ENCODE data around the gene TMC1. TPM values are rescaled to one million over a fixed set of nuclear protein-coding genes. Genes with fewer than 3 reads are reported as not detected.

The TMC1 gene
- total and polyA plus RNA-seq, 12 donors: 0.01 to 0.67 (median 0.43) TPM; not detected in 6

DNA sequence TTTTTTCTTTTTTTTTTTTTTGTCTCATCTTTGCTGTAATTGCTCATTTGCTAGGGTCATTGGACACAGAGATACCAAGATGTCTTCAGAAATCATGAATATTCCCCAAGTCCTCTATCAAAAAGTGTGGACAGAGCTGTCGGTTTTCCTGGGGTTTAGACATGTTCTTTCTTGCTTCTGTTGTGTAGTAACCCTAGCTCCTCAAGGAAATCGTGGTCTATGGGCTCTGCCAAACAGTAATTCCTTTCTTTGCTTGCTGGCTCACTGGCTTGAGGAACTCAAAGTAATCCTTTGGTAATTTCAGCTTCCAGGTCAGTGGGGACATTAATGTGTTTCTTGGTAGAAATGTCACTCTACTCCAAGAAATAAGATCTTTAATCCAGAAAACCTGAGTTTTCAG, 101.7 kb downstream of the TMC1 start:
- DNase-seq (no peak), ATAC-seq (no peak)
- WGBS, 2 donors: 47 to 73% methylated on average over 2 of the region's 2 CpGs
- no peak overlapping the region for H3K27ac ChIP-seq
- no peaks in the 10 kb centered on the region for H3K4me1 ChIP-seq
- no peaks in the 10 kb centered on the region for H3K27me3 ChIP-seq
- intact Hi-C loops (cut with DNase I): no loop called here
- H3K4me3 ChIP-seq: no peak overlapping the region
- no peaks in the 10 kb centered on the region for H3K9me3 ChIP-seq
- TF ChIP-seq, protein P1, sequence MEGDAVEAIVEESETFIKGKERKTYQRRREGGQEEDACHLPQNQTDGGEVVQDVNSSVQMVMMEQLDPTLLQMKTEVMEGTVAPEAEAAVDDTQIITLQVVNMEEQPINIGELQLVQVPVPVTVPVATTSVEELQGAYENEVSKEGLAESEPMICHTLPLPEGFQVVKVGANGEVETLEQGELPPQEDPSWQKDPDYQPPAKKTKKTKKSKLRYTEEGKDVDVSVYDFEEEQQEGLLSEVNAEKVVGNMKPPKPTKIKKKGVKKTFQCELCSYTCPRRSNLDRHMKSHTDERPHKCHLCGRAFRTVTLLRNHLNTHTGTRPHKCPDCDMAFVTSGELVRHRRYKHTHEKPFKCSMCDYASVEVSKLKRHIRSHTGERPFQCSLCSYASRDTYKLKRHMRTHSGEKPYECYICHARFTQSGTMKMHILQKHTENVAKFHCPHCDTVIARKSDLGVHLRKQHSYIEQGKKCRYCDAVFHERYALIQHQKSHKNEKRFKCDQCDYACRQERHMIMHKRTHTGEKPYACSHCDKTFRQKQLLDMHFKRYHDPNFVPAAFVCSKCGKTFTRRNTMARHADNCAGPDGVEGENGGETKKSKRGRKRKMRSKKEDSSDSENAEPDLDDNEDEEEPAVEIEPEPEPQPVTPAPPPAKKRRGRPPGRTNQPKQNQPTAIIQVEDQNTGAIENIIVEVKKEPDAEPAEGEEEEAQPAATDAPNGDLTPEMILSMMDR (IDR thresholded peaks at IDR 0.05): no peak
- H3K36me3 ChIP-seq: no peaks in the 10 kb centered on the region

DNA sequence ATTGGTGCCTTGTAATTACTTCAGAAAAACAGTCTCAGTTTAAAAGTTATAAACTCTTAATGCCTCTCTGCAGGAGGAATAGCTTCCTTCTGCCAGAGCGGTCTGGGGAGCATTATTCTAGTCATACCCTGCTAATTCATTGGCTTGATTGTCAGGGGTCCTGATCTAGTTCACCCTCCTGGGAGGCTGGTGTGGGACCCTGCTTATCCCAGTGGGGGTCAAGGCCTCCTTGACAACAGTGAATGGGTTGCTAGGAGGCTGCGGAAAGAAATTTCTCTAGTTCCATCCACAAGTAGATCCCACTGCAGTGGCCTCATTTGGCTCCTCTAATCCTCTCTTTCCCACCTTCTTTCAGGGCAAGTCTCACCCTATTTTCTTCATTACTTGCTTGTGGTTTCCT, 105.7 kb downstream of the TMC1 start:
- Histone ChIP-seq H3K9me3 (peaks cover 0 to 3% (median 0%) of the 10 kb centered on the region in 11 donors), H3K4me3 (no peak overlapping the region), H3K27ac (no peak overlapping the region), H3K4me1 (no peaks in the 10 kb centered on the region), H3K27me3 (no peaks in the 10 kb centered on the region), H3K36me3 (no peaks in the 10 kb centered on the region)
- intact Hi-C loops (cut with DNase I): no loop called here
- DNase-seq (no peak), ATAC-seq (no peak)
- 91 to 94% methylated on average over 2 of the region's 2 CpGs for WGBS, 2 donors
- TF ChIP-seq, protein P1 (IDR thresholded peaks at IDR 0.05): no peak

DNA sequence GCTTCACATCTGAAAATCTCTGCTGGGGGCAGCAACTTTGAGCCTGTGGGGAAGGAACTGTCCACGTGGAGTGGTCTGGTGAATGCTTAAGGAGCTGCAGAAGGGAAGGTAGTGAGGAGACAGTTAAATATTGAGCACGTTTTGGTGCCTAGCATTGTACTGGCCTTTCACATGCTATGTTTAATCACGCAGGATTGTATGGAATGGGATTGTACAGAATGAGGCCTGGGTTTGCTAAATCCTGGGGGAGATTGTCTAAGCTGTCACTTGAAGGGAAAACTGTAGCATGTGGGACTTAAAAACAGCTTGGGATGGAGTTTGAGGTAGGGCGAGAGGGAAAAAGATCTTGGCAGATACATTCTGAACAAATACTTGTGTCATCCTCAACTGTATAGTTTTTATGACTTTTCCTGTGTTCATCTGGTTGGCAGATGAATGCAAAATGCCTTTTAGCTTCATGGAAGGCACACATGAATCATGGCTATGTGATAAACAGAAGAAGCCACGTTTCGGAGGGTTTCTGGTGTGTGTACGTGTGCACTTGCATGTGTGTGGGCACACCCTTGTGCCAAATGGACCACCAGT, 106.6 kb downstream of the TMC1 start:
- ATAC-seq (no peak), DNase-seq (no peak)
- TF ChIP-seq, protein P1 (IDR thresholded peaks at IDR 0.05): no peak
- no peaks in the 10 kb centered on the region for H3K4me1 ChIP-seq
- H3K9me3 ChIP-seq: peaks cover 0 to 12% (median 0%) of the 10 kb centered on the region in 11 donors
- H3K27me3 ChIP-seq: no peaks in the 10 kb centered on the region
- 75 to 78% methylated on average over 7 of the region's 7 CpGs for WGBS, 2 donors
- intact Hi-C loops (cut with DNase I): no loop called here
- no peak overlapping the region for H3K27ac ChIP-seq
- no peak overlapping the region for H3K4me3 ChIP-seq
- no peaks in the 10 kb centered on the region for H3K36me3 ChIP-seq

DNA sequence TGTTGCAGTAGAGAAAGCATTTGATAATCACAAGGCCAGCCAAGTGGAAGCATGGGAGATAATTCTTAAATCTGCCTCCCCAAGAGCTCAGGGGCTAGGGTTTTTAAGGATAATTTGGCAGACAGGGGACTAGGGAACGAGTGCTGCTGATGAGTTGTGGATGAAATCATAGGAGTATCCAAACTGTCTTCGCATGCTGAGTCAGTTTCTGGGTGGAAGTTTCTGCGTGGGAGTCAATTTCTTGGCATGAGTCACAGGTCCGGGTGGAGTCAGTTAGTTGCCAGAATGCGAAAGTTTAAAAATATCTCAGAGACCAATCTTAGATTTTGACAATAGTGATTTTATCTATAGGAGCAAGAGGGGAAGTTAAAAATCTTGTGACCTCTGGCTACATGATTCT, 112.6 kb downstream of the TMC1 start:
- H3K36me3 ChIP-seq: no peaks in the 10 kb centered on the region
- peak in 1 of 2 donors; percentile 13 for DNase-seq
- intact Hi-C loops (cut with DNase I): loop anchor here in 1 of 10 donors (5.0 kb wide), 1 partner anchor 48 kb away; no protein-coding TSS in a partner anchor
- WGBS, 2 donors: 31 to 53% methylated on average over 5 of the region's 5 CpGs
- H3K27ac ChIP-seq: no peak overlapping the region
- H3K4me1 ChIP-seq: peaks cover 0 to 11% (median 0%) of the 10 kb centered on the region in 9 donors
- peak in 4 of 8 donors; percentile 33 to 55 (median 47) for ATAC-seq
- TF ChIP-seq, protein P1 (IDR thresholded peaks at IDR 0.05): no peak
- H3K4me3 ChIP-seq: no peak overlapping the region
- peaks cover 0 to 28% (median 7%) of the 10 kb centered on the region in 11 donors for H3K9me3 ChIP-seq
- H3K27me3 ChIP-seq: no peaks in the 10 kb centered on the region
